ENCODE results near the gene LRP2.

LRP2 gene

GRCh38 chr2:169294001-169294675 is 68.2 kb downstream of the LRP2 start:
- Histone ChIP-seq H3K4me2 (no peak overlapping the region), H3K27me3 (ENCODE audit: insufficient read depth, low read depth) (no peaks in the 10 kb centered on the region), H3K36me3 (ENCODE audit: insufficient read depth) (no peaks in the 10 kb centered on the region), H2AFZ (ENCODE audit: low read depth) (no peak overlapping the region), H3K4me3 (IDR thresholded peaks at IDR 0.05; ENCODE audit: insufficient read depth, low read depth, low read length) (no peak overlapping the region), H3K79me2 (ENCODE audit: insufficient read depth, low read depth) (no peaks in the 10 kb centered on the region), H3K27ac (no peak overlapping the region), H3K9ac (no peak overlapping the region), H4K20me1 (ENCODE audit: insufficient read depth) (no peaks in the 10 kb centered on the region), H3K4me1 (ENCODE audit: low read depth, poor library complexity, severe bottlenecking) (no peaks in the 10 kb centered on the region)
- no peak for TF ChIP-seq CTCF (conservative IDR thresholded peaks at IDR 0.05; ENCODE audit: low read depth, low read length)

- H3K27ac ChIP-seq = no peak overlapping the region
- no peaks in the 10 kb centered on the region for H3K4me1 ChIP-seq (ENCODE audit: low read depth, poor library complexity, severe bottlenecking)
Observed at GRCh38 chr2:169291517-169291916, 70.8 kb downstream of the LRP2 start.

GRCh38 chr2:169290433-169290832 is 71.9 kb downstream of the LRP2 start:
- Histone ChIP-seq H4K20me1 (ENCODE audit: insufficient read depth) (no peaks in the 10 kb centered on the region), H2AFZ (ENCODE audit: low read depth) (no peak overlapping the region)
- no peak for TF ChIP-seq CTCF (conservative IDR thresholded peaks at IDR 0.05; ENCODE audit: low read depth, low read length)

More at GRCh38 chr2:169291517-169291916, 70.8 kb downstream of the LRP2 start:
- no peak overlapping the region for H3K4me3 ChIP-seq (IDR thresholded peaks at IDR 0.05; ENCODE audit: insufficient read depth, low read depth, low read length)
- no peaks in the 10 kb centered on the region for H3K36me3 ChIP-seq (ENCODE audit: insufficient read depth)
- no peaks in the 10 kb centered on the region for H4K20me1 ChIP-seq (ENCODE audit: insufficient read depth)
- H3K79me2 ChIP-seq (ENCODE audit: insufficient read depth, low read depth) = no peaks in the 10 kb centered on the region
- TF ChIP-seq CTCF (conservative IDR thresholded peaks at IDR 0.05; ENCODE audit: low read depth, low read length) = no peak
- H3K9ac ChIP-seq = no peak overlapping the region
- no peaks in the 10 kb centered on the region for H3K27me3 ChIP-seq (ENCODE audit: insufficient read depth, low read depth)
- no peak overlapping the region for H2AFZ ChIP-seq (ENCODE audit: low read depth)
- no peak overlapping the region for H3K4me2 ChIP-seq

GRCh38 chr2:169287666-169288065 is 74.7 kb downstream of the LRP2 start:
- TF ChIP-seq CTCF (conservative IDR thresholded peaks at IDR 0.05; ENCODE audit: low read depth, low read length) = no peak
- Histone ChIP-seq H3K9ac (no peak overlapping the region), H3K27ac (no peak overlapping the region), H3K79me2 (ENCODE audit: insufficient read depth, low read depth) (no peaks in the 10 kb centered on the region), H3K36me3 (ENCODE audit: insufficient read depth) (no peaks in the 10 kb centered on the region), H3K4me3 (IDR thresholded peaks at IDR 0.05; ENCODE audit: insufficient read depth, low read depth, low read length) (no peak overlapping the region), H3K4me1 (ENCODE audit: low read depth, poor library complexity, severe bottlenecking) (no peaks in the 10 kb centered on the region), H2AFZ (ENCODE audit: low read depth) (no peak overlapping the region), H3K4me2 (no peak overlapping the region), H3K27me3 (ENCODE audit: insufficient read depth, low read depth) (no peaks in the 10 kb centered on the region), H4K20me1 (ENCODE audit: insufficient read depth) (no peaks in the 10 kb centered on the region)

More at GRCh38 chr2:169290433-169290832, 71.9 kb downstream of the LRP2 start:
- Histone ChIP-seq H3K4me1 (ENCODE audit: low read depth, poor library complexity, severe bottlenecking) (no peaks in the 10 kb centered on the region), H3K9ac (no peak overlapping the region), H3K36me3 (ENCODE audit: insufficient read depth) (no peaks in the 10 kb centered on the region), H3K4me3 (IDR thresholded peaks at IDR 0.05; ENCODE audit: insufficient read depth, low read depth, low read length) (no peak overlapping the region), H3K27ac (no peak overlapping the region), H3K79me2 (ENCODE audit: insufficient read depth, low read depth) (no peaks in the 10 kb centered on the region), H3K4me2 (no peak overlapping the region), H3K27me3 (ENCODE audit: insufficient read depth, low read depth) (no peaks in the 10 kb centered on the region)
